Astrocyte (in vitro differentiated cells and primary cell): Measurements from ENCODE around the gene LRMDA. TPM values are rescaled to one million over a fixed set of nuclear protein-coding genes. Genes with fewer than 3 reads are reported as not detected.
A peak's percentile ranks its signal among the peaks of the same experiment; 100 is the strongest.

Source experiments
- DNase-seq: peaks from one replicate; pipeline ENCODE4 v3.0.0-alpha.2; 2010; ENCODE audit warnings: low read depth
- FAIRE-seq: peaks from 2 replicates; lab custom pipeline; 2011; peaks lifted over from hg19 to GRCh38; lab: Jason Lieb, UNC
- H2AFZ ChIP-seq: 2 replicates; pipeline ENCODE4 v1.6.0; 2012; ENCODE audit warnings: low read depth, low read length, inconsistent platforms
- H3K27ac ChIP-seq: 2 replicates; pipeline ENCODE4 v1.5.1; 2011; ENCODE audit warnings: low read depth, low read length, inconsistent platforms
- H3K27me3 ChIP-seq: 2 replicates; pipeline ENCODE4 v1.6.0; 2011; ENCODE audit warnings: low read length, inconsistent platforms; ENCODE audit not compliant: insufficient read depth
- H3K36me3 ChIP-seq: 2 replicates; pipeline ENCODE4 v1.5.1; 2011; ENCODE audit warnings: low read length, inconsistent platforms; ENCODE audit not compliant: insufficient read depth
- H3K4me1 ChIP-seq: 2 replicates; pipeline ENCODE4 v1.5.1; 2011; ENCODE audit warnings: low read length, inconsistent platforms; ENCODE audit not compliant: insufficient read depth
- H3K4me2 ChIP-seq: 2 replicates; pipeline ENCODE4 v1.6.0; 2012; ENCODE audit warnings: low read length, inconsistent platforms
- H3K4me3 ChIP-seq: 2 replicates; pipeline ENCODE4 v1.5.1; 2011; ENCODE audit warnings: low read depth, mild to moderate bottlenecking, low read length, inconsistent platforms; ENCODE audit not compliant: insufficient read depth
- H3K79me2 ChIP-seq: 2 replicates; pipeline ENCODE4 v1.6.0; 2012; ENCODE audit warnings: mild to moderate bottlenecking, low read length, inconsistent platforms; ENCODE audit not compliant: insufficient read depth
- H3K9ac ChIP-seq: 2 replicates; pipeline ENCODE4 v1.6.0; 2012; ENCODE audit warnings: mild to moderate bottlenecking, low read length, inconsistent platforms
- H3K9me3 ChIP-seq: 2 replicates; pipeline ENCODE4 v1.5.1; 2012; ENCODE audit warnings: low read depth, mild to moderate bottlenecking, low read length, inconsistent platforms; ENCODE audit not compliant: insufficient read depth
- H4K20me1 ChIP-seq: 2 replicates; pipeline ENCODE4 v1.6.0; 2012; ENCODE audit warnings: low read length, inconsistent platforms; ENCODE audit not compliant: insufficient read depth
- H3K27ac Mint-ChIP-seq: one replicate; pipeline ENCODE4 v1.8.0; 2021; ENCODE audit warnings: mild to moderate bottlenecking, mixed read lengths; ENCODE audit not compliant: unreplicated experiment
- H3K27me3 Mint-ChIP-seq: one replicate; pipeline ENCODE4 v1.8.0; 2021; ENCODE audit warnings: low read depth, mixed read lengths; ENCODE audit not compliant: unreplicated experiment
- H3K36me3 Mint-ChIP-seq: one replicate; pipeline ENCODE4 v1.8.0; 2021; ENCODE audit warnings: low read depth, mixed read lengths; ENCODE audit not compliant: unreplicated experiment
- H3K4me1 Mint-ChIP-seq: one replicate; pipeline ENCODE4 v1.8.0; 2021; ENCODE audit warnings: low read depth, mixed read lengths; ENCODE audit not compliant: unreplicated experiment
- H3K4me3 Mint-ChIP-seq: one replicate; pipeline ENCODE4 v1.8.0; 2021; ENCODE audit warnings: mild to moderate bottlenecking, moderate library complexity, mixed read lengths; ENCODE audit not compliant: unreplicated experiment
- H3K9me3 Mint-ChIP-seq: one replicate; pipeline ENCODE4 v1.8.0; 2021; ENCODE audit warnings: mild to moderate bottlenecking, mixed read lengths; ENCODE audit not compliant: unreplicated experiment
- CTCF ChIP-seq: IDR thresholded peaks from 2 replicates; pipeline ENCODE4 v1.5.1; 2011; ENCODE audit warnings: low read depth, mild to moderate bottlenecking, inconsistent platforms, low read length, moderate library complexity; ENCODE audit not compliant: insufficient read depth
- EZH2 ChIP-seq: IDR thresholded peaks from 2 replicates; pipeline ENCODE4 v1.6.1; 2012; ENCODE audit warnings: mild to moderate bottlenecking, low read length, inconsistent platforms; ENCODE audit not compliant: insufficient read depth
- total RNA-seq: library from RNA; stranded (reverse); gene quantifications from 2 replicates; pipeline ENCODE4 v1.2.1, GENCODE V29; 2021

The LRMDA gene
- total RNA-seq, 1 donor from 2014 or later: 2.7 TPM

GRCh38 chr10:76444034-76444800 lies 1012.8 kb downstream of the LRMDA start:
- H3K27me3 Mint-ChIP-seq: no peaks in the 10 kb centered on the region
- Histone ChIP-seq H3K4me3 (no peak overlapping the region), H3K4me2 (no peak overlapping the region)

GRCh38 chr10:76447578-76447977 lies 1016.2 kb downstream of the LRMDA start:
- Histone ChIP-seq H3K79me2 (no peaks in the 10 kb centered on the region), H3K36me3 (no peaks in the 10 kb centered on the region), H3K4me2 (no peak overlapping the region), H3K9ac (no peak overlapping the region), H3K9me3 (no peaks in the 10 kb centered on the region), H4K20me1 (no peaks in the 10 kb centered on the region), H3K27ac (no peak overlapping the region), H2AFZ (no peak overlapping the region), H3K27me3 (no peaks in the 10 kb centered on the region), H3K4me3 (no peak overlapping the region), H3K4me1 (no peaks in the 10 kb centered on the region)
- H3K27me3 Mint-ChIP-seq: no peaks in the 10 kb centered on the region
- no peak for FAIRE-seq
- H3K9me3 Mint-ChIP-seq: peaks cover 5% of the 10 kb centered on the region
- no peak overlapping the region for H3K4me3 Mint-ChIP-seq
- DNase-seq: no peak
- no peak overlapping the region for H3K27ac Mint-ChIP-seq
- peaks cover 14% of the 10 kb centered on the region for H3K4me1 Mint-ChIP-seq
- TF ChIP-seq CTCF (no peak), EZH2 (no peak)
- no peaks in the 10 kb centered on the region for H3K36me3 Mint-ChIP-seq

More at GRCh38 chr10:76444034-76444800, 1012.8 kb downstream of the LRMDA start:
- Mint-ChIP-seq H3K9me3 (peaks cover 7% of the 10 kb centered on the region), H3K4me3 (no peak overlapping the region), H3K27ac (peak overlapping the region; percentile 55), H3K36me3 (no peaks in the 10 kb centered on the region), H3K4me1 (peaks cover 16% of the 10 kb centered on the region)
- H3K27ac ChIP-seq: no peak overlapping the region
- TF ChIP-seq CTCF (no peak), EZH2 (no peak)
- DNase-seq: peak; percentile 66
- H3K4me1 ChIP-seq: no peaks in the 10 kb centered on the region
- H2AFZ ChIP-seq: peak overlapping the region; percentile 19
- no peaks in the 10 kb centered on the region for H3K79me2 ChIP-seq
- no peaks in the 10 kb centered on the region for H3K36me3 ChIP-seq
- FAIRE-seq: no peak
- no peaks in the 10 kb centered on the region for H4K20me1 ChIP-seq
- H3K27me3 ChIP-seq: no peaks in the 10 kb centered on the region
- H3K9ac ChIP-seq: no peak overlapping the region
- H3K9me3 ChIP-seq: no peaks in the 10 kb centered on the region

GRCh38 chr10:76451911-76452310 lies 1020.5 kb downstream of the LRMDA start:
- Histone ChIP-seq H3K27me3 (no peaks in the 10 kb centered on the region), H3K9me3 (no peaks in the 10 kb centered on the region), H3K4me3 (no peak overlapping the region), H3K36me3 (no peaks in the 10 kb centered on the region), H3K4me1 (no peaks in the 10 kb centered on the region), H3K9ac (no peak overlapping the region), H2AFZ (no peak overlapping the region), H3K27ac (no peak overlapping the region), H4K20me1 (no peaks in the 10 kb centered on the region), H3K4me2 (no peak overlapping the region), H3K79me2 (no peaks in the 10 kb centered on the region)
- DNase-seq (no peak), FAIRE-seq (no peak)
- Mint-ChIP-seq H3K36me3 (no peaks in the 10 kb centered on the region), H3K9me3 (peaks cover 5% of the 10 kb centered on the region), H3K27me3 (no peaks in the 10 kb centered on the region), H3K4me3 (no peak overlapping the region), H3K4me1 (peaks cover 3% of the 10 kb centered on the region), H3K27ac (no peak overlapping the region)
- no peak for TF ChIP-seq CTCF
- no peak for TF ChIP-seq EZH2
